GM19395 (cell line): ENCODE results near the gene CCDC134.
"Not testable (repeated sequence)": the region's sequence is repeated elsewhere in the genome, so short reads cannot be mapped to it uniquely, and the experiment has no call there.

Experiments
- ATAC-seq: cut with Tn5 transposase; IDR thresholded peaks from one replicate; pipeline ENCODE4 v1.9.1; 2021; ENCODE audit warnings: mild to moderate bottlenecking, moderate library complexity; ENCODE audit not compliant: unreplicated experiment

The CCDC134 gene

GRCh38 chr22:41821471-41822316 lies 21.2 kb downstream of the CCDC134 start:
- ATAC-seq = no peak

DNA sequence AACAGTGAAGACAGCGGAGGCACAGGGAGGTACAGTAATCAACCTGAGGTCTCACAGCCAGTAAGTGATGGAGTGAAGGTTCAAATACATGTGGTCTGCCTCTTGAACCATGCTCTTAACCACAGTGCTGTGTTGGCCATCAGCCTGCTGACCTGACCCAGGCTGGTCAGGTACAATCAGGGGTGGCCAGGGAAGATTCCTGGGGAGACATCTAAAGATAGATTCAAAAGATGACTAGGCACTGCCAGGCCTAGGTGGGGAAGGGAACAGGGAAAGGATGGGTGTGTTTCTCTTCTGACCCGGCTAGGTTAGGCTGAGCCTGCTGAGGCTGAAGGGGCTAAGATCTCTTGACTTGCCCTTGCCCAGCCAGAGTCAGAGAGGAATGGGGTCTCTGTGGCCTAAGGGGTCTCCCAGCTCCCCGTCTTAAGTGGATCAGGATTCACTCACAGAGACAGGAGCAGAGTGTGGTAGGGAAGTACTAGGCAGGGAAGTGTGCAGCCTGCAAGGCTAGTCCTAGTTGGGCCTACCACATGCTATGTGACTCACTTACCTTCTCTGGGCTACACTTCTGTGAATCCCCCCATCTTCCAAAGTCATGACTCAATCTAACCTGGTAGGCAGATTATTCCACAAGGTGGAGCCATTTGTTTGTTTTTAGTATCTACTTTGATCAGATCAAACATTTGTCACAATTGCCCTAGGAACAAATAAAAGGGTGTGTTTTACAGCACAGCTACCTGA lies 22.0 kb downstream of the CCDC134 start:
- ATAC-seq = no peak

DNA sequence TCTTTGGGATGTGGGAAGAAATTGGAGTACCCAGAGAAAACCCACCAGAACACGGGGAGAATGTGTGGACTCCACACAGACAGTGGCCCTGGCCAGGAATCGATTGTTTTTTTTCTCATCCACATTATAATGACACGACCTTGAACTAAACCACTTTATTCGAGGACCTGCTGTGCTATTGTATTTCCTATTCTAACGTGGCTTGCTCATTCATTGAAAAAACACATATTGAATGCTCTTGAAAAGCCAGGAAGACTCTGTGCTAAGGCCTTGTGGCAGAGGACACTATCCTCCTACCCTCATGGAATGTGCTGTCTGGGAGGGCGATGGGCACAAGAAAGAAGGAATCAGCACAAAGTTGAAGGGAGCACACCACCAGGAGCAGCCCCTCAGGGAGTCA lies 23.3 kb downstream of the CCDC134 start:
- no peak for ATAC-seq

- no peak for ATAC-seq
These were observed 24.9 kb downstream of the CCDC134 start for GRCh38 chr22:41825376-41825775.

DNA sequence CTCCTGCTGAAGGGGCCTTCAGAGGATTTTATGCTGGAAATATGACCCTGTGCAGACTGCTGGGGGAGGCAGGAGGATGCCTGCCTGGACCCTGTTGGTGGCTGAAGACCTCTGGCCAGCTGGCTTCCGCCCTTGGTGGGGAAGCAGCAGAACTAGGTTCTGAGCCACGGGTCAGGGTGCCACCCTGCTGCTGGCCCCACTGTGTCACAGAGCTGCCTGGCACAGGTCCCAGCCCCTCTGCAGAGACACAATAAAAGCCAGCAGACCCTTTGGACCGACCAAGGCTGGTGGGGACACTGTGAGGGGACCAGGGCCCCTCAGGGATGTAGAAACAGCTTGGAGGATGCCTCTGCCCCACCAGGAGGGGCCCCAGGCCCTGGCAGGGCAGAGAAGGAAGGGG lies 25.5 kb downstream of the CCDC134 start:
- ATAC-seq = no peak

- ATAC-seq = no peak
These were observed 26.2 kb downstream of the CCDC134 start for GRCh38 chr22:41826430-41827383.

DNA sequence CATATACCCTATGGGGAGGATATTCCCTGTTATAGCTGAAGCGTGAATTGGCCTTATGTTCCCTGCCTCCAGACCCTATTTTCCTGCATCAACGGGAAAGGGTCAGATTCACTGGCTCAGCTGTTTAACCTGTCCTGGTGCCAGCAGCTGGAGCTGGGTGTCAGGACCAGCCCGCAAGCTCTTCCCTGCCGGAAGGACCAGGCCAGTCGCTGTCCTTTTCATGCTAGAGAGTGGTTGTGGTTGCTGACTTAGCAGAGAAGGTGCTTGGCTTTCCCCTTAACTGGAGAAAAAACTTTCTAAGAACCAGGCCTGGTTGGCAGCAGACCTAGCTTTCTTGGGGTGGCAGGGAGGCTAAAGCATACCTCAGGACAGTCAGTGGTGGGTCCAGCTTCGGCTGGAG lies 27.2 kb downstream of the CCDC134 start:
- no peak for ATAC-seq

- ATAC-seq = no peak
These were observed 28.0 kb downstream of the CCDC134 start for GRCh38 chr22:41828516-41828915.

DNA sequence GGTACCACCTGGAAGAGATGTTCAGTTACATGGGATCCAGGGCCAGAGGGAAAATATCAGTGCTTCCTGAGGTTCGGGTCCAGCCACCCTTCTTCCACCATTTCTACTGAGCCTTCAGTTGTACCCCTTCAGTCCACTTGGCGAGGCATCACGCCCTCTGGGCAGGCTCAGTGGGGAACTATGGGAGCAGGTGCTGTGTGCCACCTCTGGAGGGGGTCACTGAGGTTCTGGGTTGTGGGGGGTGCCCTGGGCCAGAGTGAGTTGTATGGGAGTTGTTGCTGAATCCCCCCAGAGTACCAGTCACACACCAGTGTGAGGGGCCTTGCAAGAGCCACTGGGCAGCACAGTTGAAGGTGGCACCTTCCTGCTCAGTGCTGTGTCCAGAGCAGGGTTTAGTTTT lies 29.7 kb downstream of the CCDC134 start:
- ATAC-seq = no peak

GRCh38 chr22:41831383-41831782 lies 30.9 kb downstream of the CCDC134 start:
- no peak for ATAC-seq

DNA sequence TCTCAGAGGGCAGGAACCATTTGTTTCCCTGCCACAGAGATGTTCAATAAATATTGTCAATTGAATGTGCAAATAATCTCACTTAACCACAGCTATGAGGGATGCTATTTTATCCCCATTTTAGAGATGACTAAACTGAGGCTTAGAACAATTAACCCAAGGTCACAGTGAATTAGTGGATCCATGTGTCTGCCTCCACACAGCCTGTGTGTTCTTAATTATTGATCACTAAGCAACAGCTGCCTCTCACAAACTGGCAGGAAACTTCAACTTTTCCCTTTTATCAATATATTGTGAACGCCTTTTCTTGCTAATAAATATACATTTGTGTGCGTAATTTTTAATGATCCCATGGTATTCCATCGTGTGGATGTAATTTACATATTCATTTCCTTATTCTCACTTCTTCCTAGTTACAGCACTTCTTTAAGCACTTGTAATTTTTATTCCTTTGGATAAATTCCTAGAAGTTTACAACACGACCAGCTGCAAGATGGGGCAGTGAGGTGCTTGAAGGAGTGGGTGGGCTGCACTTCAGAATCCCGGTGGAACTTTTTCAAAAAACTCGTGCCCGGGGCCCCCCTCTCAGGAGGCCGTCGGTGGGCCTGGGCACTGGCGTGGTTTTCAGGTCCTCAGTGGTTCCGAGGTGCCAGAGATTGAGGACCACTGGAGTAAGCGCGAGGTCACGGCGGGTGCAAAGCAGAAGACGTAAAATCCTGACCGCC lies 31.5 kb downstream of the CCDC134 start:
- no peak for ATAC-seq

GRCh38 chr22:41832553-41833368 lies 32.3 kb downstream of the CCDC134 start, which contains the start of gene SREBF2:
SREBF2 (plus strand) TSS chr22:41833105; CDS start chr22:41833271, 166 bp downstream.
- peak; percentile 83 for ATAC-seq

GRCh38 chr22:41833369-41834004 lies 33.0 kb downstream of the CCDC134 start:
- ATAC-seq = no peak

DNA sequence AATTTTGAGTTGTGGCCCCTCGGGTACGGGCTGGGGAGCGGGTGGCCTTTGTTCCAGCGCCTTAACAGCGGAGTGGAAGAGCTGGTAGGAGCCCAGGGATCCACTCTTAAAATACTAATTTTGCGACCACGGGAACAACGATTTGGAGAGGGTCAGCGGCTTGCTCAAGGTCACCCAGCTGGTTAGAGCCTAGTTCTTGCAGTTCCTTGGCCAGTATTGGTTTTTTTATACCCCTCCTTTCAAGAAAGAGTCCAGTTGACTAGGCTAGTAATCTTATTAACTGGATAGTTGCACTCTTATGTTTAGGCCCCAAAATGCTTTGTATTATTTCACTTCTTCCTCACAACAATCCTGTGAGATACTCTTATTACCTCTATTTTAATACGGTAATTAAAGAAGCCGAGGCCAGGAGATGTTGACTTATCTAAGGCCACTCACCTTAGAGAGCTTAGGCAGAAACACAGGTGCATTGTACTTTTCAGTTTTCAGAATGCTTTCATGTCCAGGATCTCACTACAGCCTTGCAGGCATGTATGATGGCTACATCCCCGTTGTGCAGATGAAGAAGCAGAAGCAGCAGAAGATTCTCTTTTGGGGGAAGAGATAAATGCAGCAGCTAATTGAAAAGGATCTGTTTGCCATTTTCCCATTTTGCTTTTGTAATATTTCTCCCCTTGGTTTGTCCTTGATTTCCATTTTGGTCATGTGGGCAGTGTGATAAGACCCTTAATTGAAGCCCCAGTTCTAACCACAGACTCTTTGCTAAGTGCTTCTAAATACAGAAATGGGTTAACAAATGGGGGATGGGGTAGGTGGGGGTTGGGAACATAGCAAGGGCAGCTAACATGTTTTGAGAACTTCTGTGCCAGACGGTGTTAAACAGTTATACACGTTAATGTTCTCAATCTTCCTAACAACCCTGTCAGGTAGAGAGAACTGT lies 33.8 kb downstream of the CCDC134 start:
- no peak for ATAC-seq

- ATAC-seq = not testable (repeated sequence)
These were observed 35.0 kb downstream of the CCDC134 start for GRCh38 chr22:41835462-41835861.

GRCh38 chr22:41836551-41836950 lies 36.1 kb downstream of the CCDC134 start:
- ATAC-seq = no peak

DNA sequence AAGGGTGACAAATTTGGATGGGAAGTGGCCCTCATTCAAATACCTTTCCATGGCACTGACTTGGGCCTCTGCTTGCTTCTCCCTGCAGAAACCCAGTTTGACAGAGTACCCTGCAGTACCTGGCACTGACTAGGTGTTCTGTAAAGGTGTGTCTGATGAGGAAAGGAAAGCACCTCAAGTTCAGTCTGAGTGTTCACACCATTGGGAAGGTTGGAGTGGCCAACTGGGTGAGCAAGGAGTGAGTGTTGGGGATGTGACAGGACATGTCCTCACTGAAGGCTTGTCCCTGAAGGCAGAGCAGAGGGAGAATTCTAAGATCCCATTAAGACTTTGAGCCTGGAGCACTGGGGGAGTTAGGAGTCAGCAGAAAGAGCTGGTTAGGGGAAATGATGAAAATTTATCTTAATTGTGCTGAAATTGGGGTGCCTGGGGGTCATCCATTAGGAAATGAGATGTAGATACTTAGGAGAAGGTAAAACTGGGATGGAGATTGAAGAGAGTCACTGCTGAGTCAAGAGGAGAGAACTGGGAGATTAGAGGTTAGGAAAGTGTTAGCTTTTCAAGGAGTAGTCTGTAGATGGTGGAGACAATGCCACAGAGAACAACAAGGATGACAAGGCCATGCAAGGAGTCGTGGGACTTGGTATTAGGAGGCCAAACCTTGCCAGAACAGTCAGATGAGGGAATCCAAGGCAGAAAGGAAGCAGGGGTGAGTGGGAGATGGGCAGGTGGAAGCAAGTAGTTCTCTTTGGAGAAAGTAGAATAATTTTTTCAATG lies 38.6 kb downstream of the CCDC134 start:
- ATAC-seq = no peak
